Right lobe of liver (tissue), 6 donors: ENCODE data around the gene ENTPD3. TPM values are rescaled to one million over a fixed set of nuclear protein-coding genes. Genes with fewer than 3 reads are reported as not detected.

Experiments used
- ATAC-seq, 4 donors: fragments of 200-7000 bp; cut with Tn5 transposase; one replicate each; pipeline ENCODE4 v1.9.1; 2020; ENCODE audit warnings: mild to moderate bottlenecking in 4 of 4, moderate library complexity in 4 of 4
- DNase-seq, 3 donors: peaks; one replicate each; pipeline ENCODE4 v3.0.0-alpha.2; 2020
- H3K27ac ChIP-seq, 3 donors: fragments of 200-600 bp; one replicate each; pipeline ENCODE4 v1.8.0; 2022
- H3K27me3 ChIP-seq, 2 donors: fragments of 200-600 bp; one replicate each; pipeline ENCODE4 v1.8.0; 2022
- H3K36me3 ChIP-seq, 4 donors: fragments of 200-600 bp; sonication (generic) in 1 of 4; one replicate each; pipeline versions ENCODE4 v1.5.1 to v1.8.0; 2017 to 2022; ENCODE audit warnings: control low read depth in 1 of 4
- H3K4me1 ChIP-seq, 4 donors: fragments of 200-600 bp; sonication (generic) in 1 of 4; one replicate each; pipeline versions ENCODE4 v1.5.1 to v1.8.0; 2017 to 2022; ENCODE audit warnings: control low read depth in 1 of 4
- H3K4me3 ChIP-seq, 3 donors: fragments of 200-600 bp; one replicate each; pipeline ENCODE4 v1.8.0; 2022
- H3K9me3 ChIP-seq, 4 donors: fragments of 200-600 bp; sonication (generic) in 1 of 4; one replicate each; pipeline versions ENCODE4 v1.5.1 to v1.8.0; 2017 to 2022; ENCODE audit warnings: control low read depth in 1 of 4
- POLR2A ChIP-seq: fragments of 450-650 bp; IDR thresholded peaks from one replicate; pipeline ENCODE4 v1.6.1; 2017; ENCODE audit warnings: antibody characterized with exemption, mild to moderate bottlenecking
- WGBS: methylation state at CpG from one replicate; pipeline ENCODE4 v1.1.6; 2018; ENCODE audit warnings: low coverage, low lambda C conversion rate; ENCODE audit not compliant: insufficient coverage; ENCODE audit errors: missing lambda C conversion rate; 5-methylcytosine and 5-hydroxymethylcytosine counted together
- intact Hi-C, 2 donors: fragments of 100-400 bp; cut with DNase I; formaldehyde crosslinking; loops; one replicate each; pipeline versions ENCODE4 v1.11.2 to v1.14.1; 2022
- total RNA-seq, 6 experiments: library from RNA; depleted of rRNA in 2 of 6; stranded (reverse); fragments of >200 nt in 2 of 6; fragmentation: NEBNext Ultra II Directional in 3 of 6; extraction: Animal tissue kit (Norgen Biotek cat#: 25700) in 3 of 6; gene quantifications; one replicate each; pipeline versions ENCODE4 v1.1.0 to v1.2.4, GENCODE V29; 2016 to 2023
- TF ChIP-seq, protein P1 (sequence below), 4 donors: fragments of 200-600 bp in 3 of 4; fragments of 450-650 bp in 1 of 4; IDR thresholded peaks; one replicate each; pipeline versions ENCODE4 v1.5.1 to v1.8.0; 2016 to 2022; ENCODE audit warnings: antibody characterized with exemption in 4 of 4, mild to moderate bottlenecking in 2 of 4
- donor health status: DM: no; HTN: yes; CAD: no.
- donor health status: DM: no; HTN: no; CAD: no.
- donor health status: DM: no; HTN: no; CAD: no.
- donor health status: DM: no; HTN: yes; CAD: no.
- donor health status: DM: no; HTN: yes; CAD: no.

Gene ENTPD3
- total RNA-seq, 6 experiments from 2014 or later: not detected

DNA sequence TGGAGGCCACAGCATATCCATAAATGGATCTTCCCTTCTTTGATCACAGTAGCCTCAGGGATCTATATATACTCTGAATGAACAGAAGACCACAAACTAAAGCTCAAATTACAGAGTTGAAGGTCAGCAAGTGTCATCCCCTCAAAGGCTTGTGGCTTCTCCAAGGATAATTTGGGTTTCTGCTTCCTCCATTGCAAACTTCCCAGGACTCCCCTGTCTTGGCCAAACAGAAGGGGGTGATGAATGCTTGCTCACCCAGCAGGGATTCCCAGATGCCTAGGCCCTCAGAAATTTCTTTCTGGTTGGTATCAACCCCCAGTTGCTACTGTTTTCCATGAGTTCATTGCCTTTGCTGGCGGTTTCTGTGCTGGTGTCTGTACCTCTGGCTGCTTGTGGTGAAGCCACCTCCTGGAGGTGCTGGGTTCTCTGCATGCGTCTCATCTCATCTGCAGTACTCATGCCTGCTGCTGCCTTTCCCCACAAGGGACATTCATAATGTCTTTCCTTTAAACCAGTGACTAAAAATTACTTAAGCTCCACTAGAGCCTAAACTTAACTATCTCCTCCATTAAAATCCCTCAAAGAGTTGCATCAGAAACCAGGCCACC lies 17.7 kb downstream of the ENTPD3 start:
- DNase-seq (no peak), ATAC-seq (no peak)
- Histone ChIP-seq H3K4me1 (no peaks in the 10 kb centered on the region), H3K9me3 (no peaks in the 10 kb centered on the region), H3K27ac (no peak overlapping the region), H3K4me3 (no peak overlapping the region), H3K27me3 (no peaks in the 10 kb centered on the region), H3K36me3 (no peaks in the 10 kb centered on the region)
- TF ChIP-seq POLR2A: no peak
- TF ChIP-seq, protein P1, sequence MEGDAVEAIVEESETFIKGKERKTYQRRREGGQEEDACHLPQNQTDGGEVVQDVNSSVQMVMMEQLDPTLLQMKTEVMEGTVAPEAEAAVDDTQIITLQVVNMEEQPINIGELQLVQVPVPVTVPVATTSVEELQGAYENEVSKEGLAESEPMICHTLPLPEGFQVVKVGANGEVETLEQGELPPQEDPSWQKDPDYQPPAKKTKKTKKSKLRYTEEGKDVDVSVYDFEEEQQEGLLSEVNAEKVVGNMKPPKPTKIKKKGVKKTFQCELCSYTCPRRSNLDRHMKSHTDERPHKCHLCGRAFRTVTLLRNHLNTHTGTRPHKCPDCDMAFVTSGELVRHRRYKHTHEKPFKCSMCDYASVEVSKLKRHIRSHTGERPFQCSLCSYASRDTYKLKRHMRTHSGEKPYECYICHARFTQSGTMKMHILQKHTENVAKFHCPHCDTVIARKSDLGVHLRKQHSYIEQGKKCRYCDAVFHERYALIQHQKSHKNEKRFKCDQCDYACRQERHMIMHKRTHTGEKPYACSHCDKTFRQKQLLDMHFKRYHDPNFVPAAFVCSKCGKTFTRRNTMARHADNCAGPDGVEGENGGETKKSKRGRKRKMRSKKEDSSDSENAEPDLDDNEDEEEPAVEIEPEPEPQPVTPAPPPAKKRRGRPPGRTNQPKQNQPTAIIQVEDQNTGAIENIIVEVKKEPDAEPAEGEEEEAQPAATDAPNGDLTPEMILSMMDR (IDR thresholded peaks at IDR 0.05): no peak
- intact Hi-C loops: no loop called here
- 100% methylated on average over 1 of the region's 2 CpGs for WGBS

DNA sequence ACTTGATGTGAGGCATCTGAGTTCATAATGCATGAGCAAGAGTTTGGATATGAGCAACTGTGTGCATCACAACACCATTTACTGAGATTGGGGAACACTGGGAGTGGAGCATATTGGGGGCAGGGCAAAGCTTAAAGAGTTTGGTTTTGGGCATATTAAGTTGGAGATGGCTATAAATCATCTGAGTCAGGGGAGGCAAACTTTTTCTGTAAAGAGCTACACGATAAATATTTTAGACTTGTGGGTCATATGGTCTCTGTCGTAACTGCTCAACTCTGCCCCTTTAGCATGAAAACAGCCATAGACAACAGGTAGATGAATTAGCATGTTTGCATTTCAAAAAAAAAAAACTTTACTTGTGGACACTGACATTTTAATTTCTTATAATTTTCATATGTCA lies 20.0 kb downstream of the ENTPD3 start:
- no peak for DNase-seq
- Histone ChIP-seq H3K36me3 (no peaks in the 10 kb centered on the region), H3K27me3 (no peaks in the 10 kb centered on the region), H3K27ac (no peak overlapping the region), H3K4me3 (no peak overlapping the region), H3K9me3 (no peaks in the 10 kb centered on the region), H3K4me1 (no peaks in the 10 kb centered on the region)
- intact Hi-C loops: no loop called here
- no peak for ATAC-seq
- TF ChIP-seq, protein P1 (IDR thresholded peaks at IDR 0.05): no peak
- 88% methylated on average over 2 of the region's 2 CpGs for WGBS

DNA sequence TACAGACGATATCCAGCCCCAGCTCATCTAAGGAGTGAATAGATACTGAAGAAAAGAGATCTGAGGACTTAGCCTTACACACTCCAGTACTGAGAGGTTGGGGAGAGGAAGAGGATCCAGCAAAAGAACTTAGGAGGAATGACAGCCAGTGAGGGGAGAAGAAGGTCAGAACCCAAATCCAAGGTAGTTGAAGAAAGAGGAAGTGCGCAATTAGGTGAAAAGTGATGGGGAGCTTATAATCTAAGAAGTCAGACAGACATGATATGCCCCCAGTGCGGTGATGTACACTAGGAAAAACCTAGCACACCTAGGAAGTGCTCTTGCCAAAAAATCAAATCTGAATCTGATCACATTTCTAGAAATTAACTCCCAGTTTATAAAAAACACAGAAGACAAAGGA lies 20.6 kb downstream of the ENTPD3 start:
- 72% methylated on average over 3 of the region's 3 CpGs for WGBS
- H3K9me3 ChIP-seq: no peaks in the 10 kb centered on the region
- intact Hi-C loops: no loop called here
- TF ChIP-seq POLR2A: no peak
- TF ChIP-seq, protein P1 (IDR thresholded peaks at IDR 0.05): no peak
- no peak for ATAC-seq
- DNase-seq: no peak
- no peaks in the 10 kb centered on the region for H3K4me1 ChIP-seq
- no peaks in the 10 kb centered on the region for H3K36me3 ChIP-seq
- H3K27me3 ChIP-seq: no peaks in the 10 kb centered on the region
- no peak overlapping the region for H3K27ac ChIP-seq
- H3K4me3 ChIP-seq: no peak overlapping the region

DNA sequence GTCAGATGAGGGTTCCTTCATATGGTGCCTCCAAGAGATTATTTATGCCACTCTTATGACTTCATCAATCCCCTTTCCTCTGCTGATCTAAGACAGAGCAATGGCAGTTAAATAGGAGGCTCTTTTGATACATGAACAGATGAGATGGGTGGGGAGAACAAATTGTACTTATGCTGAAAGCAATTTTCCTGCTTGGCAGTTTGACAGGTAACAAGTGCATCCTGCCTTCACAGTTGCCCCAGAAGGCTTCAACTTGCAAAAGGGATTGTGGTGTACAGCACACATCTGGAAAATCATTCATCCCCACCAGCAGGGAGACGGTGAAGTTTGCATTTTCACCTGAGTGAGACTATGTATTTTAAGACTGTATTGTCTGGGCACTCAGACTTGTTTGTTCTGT lies 27.3 kb downstream of the ENTPD3 start:
- intact Hi-C loops: no loop called here
- no peaks in the 10 kb centered on the region for H3K9me3 ChIP-seq
- no peaks in the 10 kb centered on the region for H3K4me1 ChIP-seq
- H3K27me3 ChIP-seq: no peaks in the 10 kb centered on the region
- WGBS: no CpG with 5 or more reads among the region's 1 CpG
- H3K4me3 ChIP-seq: no peak overlapping the region
- DNase-seq (no peak), ATAC-seq (no peak)
- TF ChIP-seq, protein P1 (IDR thresholded peaks at IDR 0.05): no peak
- TF ChIP-seq POLR2A: no peak
- no peaks in the 10 kb centered on the region for H3K36me3 ChIP-seq
- no peak overlapping the region for H3K27ac ChIP-seq
